ENCODE results near the gene BSN. TPM values are rescaled to one million over a fixed set of nuclear protein-coding genes. Genes with fewer than 3 reads are reported as not detected.

Gene BSN
- total RNA-seq, 3 donors from 2014 or later, result 0.17 to 1.2 (median 0.36) TPM

DNA sequence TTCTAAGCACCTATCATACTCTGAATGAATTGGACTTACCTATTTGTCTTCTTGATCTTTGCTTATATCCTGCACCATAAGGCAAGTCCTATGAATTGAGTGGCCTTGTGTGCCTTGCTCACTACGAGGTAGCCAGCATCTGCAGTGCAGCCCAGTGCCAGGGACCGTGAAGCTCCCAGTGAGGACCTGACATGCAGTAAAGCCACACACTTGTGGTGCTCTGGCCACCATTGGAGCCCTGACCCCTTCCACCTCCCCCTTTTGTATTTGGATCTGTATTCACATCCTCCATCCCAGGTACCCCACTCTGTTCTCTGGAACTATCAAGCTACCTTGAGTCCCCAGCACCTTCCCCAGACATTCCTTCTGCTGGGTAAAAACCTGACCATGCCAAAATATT lies 52.1 kb downstream of the BSN start:
- DNase-seq, result no peak
- H3K9me3 ChIP-seq, result no peaks in the 10 kb centered on the region
- no peaks in the 10 kb centered on the region for H3K4me1 ChIP-seq (ENCODE audit: low read depth)
- ATAC-seq, result no peak
- no peak overlapping the region for H3K4me3 ChIP-seq
- TF ChIP-seq, protein P1, sequence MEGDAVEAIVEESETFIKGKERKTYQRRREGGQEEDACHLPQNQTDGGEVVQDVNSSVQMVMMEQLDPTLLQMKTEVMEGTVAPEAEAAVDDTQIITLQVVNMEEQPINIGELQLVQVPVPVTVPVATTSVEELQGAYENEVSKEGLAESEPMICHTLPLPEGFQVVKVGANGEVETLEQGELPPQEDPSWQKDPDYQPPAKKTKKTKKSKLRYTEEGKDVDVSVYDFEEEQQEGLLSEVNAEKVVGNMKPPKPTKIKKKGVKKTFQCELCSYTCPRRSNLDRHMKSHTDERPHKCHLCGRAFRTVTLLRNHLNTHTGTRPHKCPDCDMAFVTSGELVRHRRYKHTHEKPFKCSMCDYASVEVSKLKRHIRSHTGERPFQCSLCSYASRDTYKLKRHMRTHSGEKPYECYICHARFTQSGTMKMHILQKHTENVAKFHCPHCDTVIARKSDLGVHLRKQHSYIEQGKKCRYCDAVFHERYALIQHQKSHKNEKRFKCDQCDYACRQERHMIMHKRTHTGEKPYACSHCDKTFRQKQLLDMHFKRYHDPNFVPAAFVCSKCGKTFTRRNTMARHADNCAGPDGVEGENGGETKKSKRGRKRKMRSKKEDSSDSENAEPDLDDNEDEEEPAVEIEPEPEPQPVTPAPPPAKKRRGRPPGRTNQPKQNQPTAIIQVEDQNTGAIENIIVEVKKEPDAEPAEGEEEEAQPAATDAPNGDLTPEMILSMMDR (IDR thresholded peaks at IDR 0.05), result no peak
- intact Hi-C loops (cut with DNase I, micrococcal nuclease), result no loop called here
- H3K36me3 ChIP-seq (ENCODE audit: low read depth), result no peaks in the 10 kb centered on the region

DNA sequence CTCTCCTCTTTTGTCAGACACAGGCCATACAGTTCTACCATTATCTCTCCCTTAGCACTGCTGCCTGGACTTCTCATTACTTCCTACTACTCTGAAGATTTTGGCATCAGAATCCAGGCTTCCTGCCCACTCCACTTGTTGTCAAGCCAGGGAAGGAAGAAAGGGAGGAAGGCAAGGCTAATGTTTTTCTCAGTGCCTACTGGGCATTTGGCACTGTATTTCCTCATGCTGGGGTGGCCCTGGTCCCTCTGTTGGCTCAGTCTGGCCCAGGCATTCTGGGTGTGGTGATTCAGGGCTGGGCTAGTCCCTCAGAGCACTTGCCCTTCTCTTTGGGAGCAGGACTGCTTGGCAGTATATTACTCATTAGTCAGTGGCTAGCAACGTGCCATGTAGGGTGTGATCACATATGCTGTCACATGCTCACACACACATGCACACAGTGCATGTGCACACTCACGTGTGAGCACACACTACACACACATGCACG lies 52.9 kb downstream of the BSN start:
- peak in 1 of 3 donors; percentile 3 for DNase-seq
- Histone ChIP-seq H3K9me3 (no peaks in the 10 kb centered on the region), H3K36me3 (ENCODE audit: low read depth) (no peaks in the 10 kb centered on the region), H3K4me1 (ENCODE audit: low read depth) (no peaks in the 10 kb centered on the region), H3K4me3 (no peak overlapping the region)
- TF ChIP-seq, protein P1 (IDR thresholded peaks at IDR 0.05), result no peak
- intact Hi-C loops (cut with DNase I, micrococcal nuclease), result no loop called here
- peak; percentile 75 for ATAC-seq

DNA sequence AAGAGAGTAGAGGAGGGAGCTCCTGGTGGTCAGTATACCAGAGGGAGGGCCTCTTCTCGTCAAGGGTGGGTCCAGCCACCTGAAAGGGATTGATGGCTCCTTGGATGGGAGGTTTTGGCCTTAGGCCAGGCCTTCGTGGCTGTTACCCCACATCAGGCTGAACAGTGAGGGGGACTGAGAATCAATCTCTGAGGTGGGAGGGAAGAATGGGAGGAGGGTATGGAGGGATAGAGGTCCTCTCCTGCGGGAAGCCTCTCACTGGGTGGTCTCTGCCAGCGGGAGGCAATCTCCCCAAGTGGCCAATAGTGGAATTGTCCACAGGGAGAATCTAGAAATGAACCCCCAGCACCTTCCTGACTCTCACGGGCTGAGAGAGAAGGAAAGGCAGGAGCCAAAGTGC lies 53.5 kb downstream of the BSN start:
- Histone ChIP-seq H3K9me3 (no peaks in the 10 kb centered on the region), H3K4me3 (no peak overlapping the region), H3K36me3 (ENCODE audit: low read depth) (no peaks in the 10 kb centered on the region), H3K4me1 (ENCODE audit: low read depth) (no peaks in the 10 kb centered on the region)
- DNase-seq, result no peak
- TF ChIP-seq, protein P1 (IDR thresholded peaks at IDR 0.05), result no peak
- ATAC-seq, result no peak
- intact Hi-C loops (cut with DNase I, micrococcal nuclease), result no loop called here

DNA sequence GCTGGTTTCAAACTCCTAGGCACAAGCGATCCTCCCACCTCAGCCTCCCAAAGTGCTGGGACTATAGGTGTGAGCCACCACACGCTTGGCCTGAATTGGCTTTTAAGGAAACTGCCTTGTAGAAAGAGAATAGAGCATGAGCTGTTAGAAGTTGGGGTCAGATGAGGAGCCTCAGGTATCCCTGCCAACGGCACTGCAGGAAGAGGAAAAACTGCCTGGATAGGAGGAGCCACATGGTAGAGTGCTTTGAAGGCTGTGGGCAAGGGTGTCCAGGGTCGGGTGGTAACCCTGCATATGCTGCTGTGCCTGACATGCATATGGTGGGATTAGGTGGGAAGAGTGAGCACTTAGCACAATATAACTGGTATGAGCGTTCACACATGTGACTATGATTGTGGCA lies 55.0 kb downstream of the BSN start:
- TF ChIP-seq, protein P1 (IDR thresholded peaks at IDR 0.05), result no peak
- intact Hi-C loops (cut with DNase I, micrococcal nuclease), result no loop called here
- no peaks in the 10 kb centered on the region for H3K9me3 ChIP-seq
- no peaks in the 10 kb centered on the region for H3K4me1 ChIP-seq (ENCODE audit: low read depth)
- H3K4me3 ChIP-seq, result no peak overlapping the region
- ATAC-seq (no peak), DNase-seq (no peak)
- no peaks in the 10 kb centered on the region for H3K36me3 ChIP-seq (ENCODE audit: low read depth)

DNA sequence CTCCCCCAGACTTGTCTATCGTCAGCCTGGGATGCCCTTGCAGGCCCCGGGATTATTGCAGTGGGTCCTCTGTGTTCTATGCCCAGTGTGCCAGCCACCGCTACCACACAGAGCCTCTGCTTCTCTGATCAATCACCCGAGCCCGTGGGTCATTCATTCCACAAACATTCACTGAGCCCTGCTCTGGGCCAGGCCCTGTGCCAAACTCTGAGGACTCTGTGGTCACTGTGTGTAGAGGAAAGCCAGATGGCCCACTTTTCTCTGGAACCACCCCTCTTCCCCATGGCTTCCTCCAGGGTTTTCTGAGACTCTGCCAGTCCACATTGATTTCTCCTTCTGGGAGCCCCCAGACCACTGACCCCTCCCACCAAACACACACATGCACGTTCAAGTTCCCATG lies 55.5 kb downstream of the BSN start:
- no peak overlapping the region for H3K4me3 ChIP-seq
- DNase-seq (peak in 1 of 3 donors; percentile 5), ATAC-seq (no peak)
- no peaks in the 10 kb centered on the region for H3K9me3 ChIP-seq
- no peaks in the 10 kb centered on the region for H3K36me3 ChIP-seq (ENCODE audit: low read depth)
- TF ChIP-seq, protein P1 (IDR thresholded peaks at IDR 0.05), result no peak
- intact Hi-C loops (cut with DNase I, micrococcal nuclease), result no loop called here
- H3K4me1 ChIP-seq (ENCODE audit: low read depth), result no peaks in the 10 kb centered on the region
